Activated CD4-positive, alpha-beta T cell treated with anti-CD3 and anti-CD28 coated beads, Interleukin-2, amount 50 U/mL, for 1 hour (primary cell): Measurements from ENCODE around the gene OSM.

Source experiments
- DNase-seq: peaks from one replicate; pipeline ENCODE4 v3.0.0-alpha.2; 2020

OSM gene

GRCh38 chr22:30266445-30267381 is at the start of gene OSM:
Gene OSM, minus strand, starts transcription at chr22:30266851. Its CDS starts 52 bp downstream, at chr22:30266799.
- peak; percentile 55 for DNase-seq

- no peak for DNase-seq
Measured at GRCh38 chr22:30315962-30316576, 49.4 kb upstream of the OSM start.

- peak; percentile 35 for DNase-seq
Measured at GRCh38 chr22:30314915-30315314, 48.3 kb upstream of the OSM start.

- DNase-seq = no peak
Measured at GRCh38 chr22:30313527-30314363, 47.1 kb upstream of the OSM start.

- DNase-seq = no peak
Measured at GRCh38 chr22:30312053-30312452, 45.4 kb upstream of the OSM start.

GRCh38 chr22:30310881-30311771 is 44.5 kb upstream of the OSM start:
- no peak for DNase-seq

- DNase-seq = no peak
Measured at GRCh38 chr22:30309951-30310741, 43.5 kb upstream of the OSM start.

GRCh38 chr22:30308518-30309230 is 42.0 kb upstream of the OSM start:
- DNase-seq = peak; percentile 36

- DNase-seq = no peak
Measured at GRCh38 chr22:30308093-30308492, 41.4 kb upstream of the OSM start.

GRCh38 chr22:30307041-30307574 is 40.5 kb upstream of the OSM start:
- DNase-seq = no peak

- no peak for DNase-seq
Measured at GRCh38 chr22:30306627-30307011, 40.0 kb upstream of the OSM start.

GRCh38 chr22:30305906-30306626 is 39.4 kb upstream of the OSM start:
- DNase-seq = no peak

- DNase-seq = peak; percentile 36
Measured at GRCh38 chr22:30305519-30305905, 38.9 kb upstream of the OSM start.

- no peak for DNase-seq
Measured at GRCh38 chr22:30304495-30305244, 38.0 kb upstream of the OSM start.

- no peak for DNase-seq
Measured at GRCh38 chr22:30302810-30303138, 36.1 kb upstream of the OSM start.

GRCh38 chr22:30301995-30302809 is 35.6 kb upstream of the OSM start:
- no peak for DNase-seq

- no peak for DNase-seq
Measured at GRCh38 chr22:30299322-30299721, 32.7 kb upstream of the OSM start.

GRCh38 chr22:30297991-30298701 is 31.5 kb upstream of the OSM start:
- DNase-seq = no peak
